Measurements from ENCODE around the gene AFF2. TPM values are rescaled to one million over a fixed set of nuclear protein-coding genes. Genes with fewer than 3 reads are reported as not detected.

AFF2 gene
- total RNA-seq, 3 donors from 2014 or later: 4.6 to 41.0 (median 5.7) TPM

DNA sequence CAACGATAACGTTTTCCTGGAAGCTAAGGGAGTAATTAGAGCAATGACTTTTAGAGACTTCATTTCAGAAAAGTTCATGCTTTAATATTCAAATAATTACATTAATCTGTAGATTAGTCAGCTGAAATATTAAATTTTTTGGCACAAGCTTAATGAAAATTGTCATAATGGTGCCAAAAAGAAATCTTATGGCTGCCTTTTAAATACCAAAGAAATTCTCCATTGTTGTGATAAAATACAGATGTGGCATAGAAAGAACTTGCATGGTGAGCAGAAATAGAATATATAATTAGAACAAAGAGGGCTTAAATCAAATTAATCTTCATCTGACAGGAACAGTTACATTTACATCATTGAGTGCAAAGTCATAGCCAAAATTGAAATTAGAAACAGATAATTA, 263.5 kb downstream of the AFF2 start:
- no peaks in the 10 kb centered on the region for H3K36me3 ChIP-seq
- no peak overlapping the region for H3K27ac ChIP-seq
- no peaks in the 10 kb centered on the region for H3K9me3 ChIP-seq
- intact Hi-C loops (cut with DNase I; ENCODE audit: low total_unique reads): no loop called here
- DNase-seq (ENCODE audit: low spot score in 2 of 2): no peak
- peaks cover 0 to 5% of the 10 kb centered on the region in 2 donors for H3K27me3 ChIP-seq
- TF ChIP-seq POLR2AphosphoS5 (IDR thresholded peaks at IDR 0.05) (no peak), POLR2A (IDR thresholded peaks at IDR 0.05) (no peak), CTCF (IDR thresholded peaks at IDR 0.05) (no peak)
- no peak overlapping the region for H3K4me3 ChIP-seq
- H3K4me1 ChIP-seq: no peaks in the 10 kb centered on the region

- Histone ChIP-seq H3K27me3 (peaks cover 0 to 11% of the 10 kb centered on the region in 2 donors), H3K4me3 (no peak overlapping the region), H3K27ac (no peak overlapping the region), H3K36me3 (no peaks in the 10 kb centered on the region), H3K4me1 (no peaks in the 10 kb centered on the region), H3K9me3 (no peaks in the 10 kb centered on the region)
- no peak for TF ChIP-seq POLR2A (IDR thresholded peaks at IDR 0.05)
- TF ChIP-seq CTCF (IDR thresholded peaks at IDR 0.05): no peak
- TF ChIP-seq POLR2AphosphoS5 (IDR thresholded peaks at IDR 0.05): no peak
- DNase-seq (ENCODE audit: low spot score in 2 of 2): no peak
- intact Hi-C loops (cut with DNase I; ENCODE audit: low total_unique reads): no loop called here
Observed at GRCh38 chrX:148768296-148768695, 267.9 kb downstream of the AFF2 start.

- TF ChIP-seq CTCF (IDR thresholded peaks at IDR 0.05): no peak
- no peak for TF ChIP-seq POLR2A (IDR thresholded peaks at IDR 0.05)
- no peak for TF ChIP-seq POLR2AphosphoS5 (IDR thresholded peaks at IDR 0.05)
- no peaks in the 10 kb centered on the region for H3K36me3 ChIP-seq
- H3K27me3 ChIP-seq: peaks cover 0 to 11% of the 10 kb centered on the region in 2 donors
- H3K4me1 ChIP-seq: no peaks in the 10 kb centered on the region
- H3K27ac ChIP-seq: no peak overlapping the region
- intact Hi-C loops (cut with DNase I; ENCODE audit: low total_unique reads): no loop called here
- DNase-seq (ENCODE audit: low spot score in 2 of 2): no peak
- H3K9me3 ChIP-seq: peaks cover 0 to 15% of the 10 kb centered on the region in 2 donors
- no peak overlapping the region for H3K4me3 ChIP-seq
Observed at GRCh38 chrX:148771440-148771839, 271.0 kb downstream of the AFF2 start.

DNA sequence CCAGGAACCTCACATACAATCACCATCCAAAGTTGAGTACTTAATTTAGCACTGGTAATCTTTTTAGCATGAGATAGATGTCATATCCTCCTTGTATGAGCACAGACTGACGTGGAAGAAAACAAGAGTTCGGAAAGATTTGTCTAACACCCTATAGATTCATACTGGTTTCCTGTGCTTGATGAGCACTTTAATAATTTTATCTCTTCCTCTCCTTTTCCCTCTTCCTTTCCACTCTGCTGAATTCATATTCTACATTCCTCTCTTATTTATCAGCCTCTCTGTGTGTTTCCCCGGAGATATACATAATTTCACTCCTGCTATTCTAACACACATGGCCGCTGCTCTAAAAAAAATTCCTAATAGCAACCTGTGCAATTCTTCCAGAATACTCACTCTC, 273.9 kb downstream of the AFF2 start:
- H3K27ac ChIP-seq: no peak overlapping the region
- no peaks in the 10 kb centered on the region for H3K4me1 ChIP-seq
- H3K9me3 ChIP-seq: peaks cover 6 to 41% of the 10 kb centered on the region in 2 donors
- intact Hi-C loops (cut with DNase I; ENCODE audit: low total_unique reads): no loop called here
- peaks cover 0 to 4% of the 10 kb centered on the region in 2 donors for H3K27me3 ChIP-seq
- no peak overlapping the region for H3K4me3 ChIP-seq
- TF ChIP-seq POLR2A (IDR thresholded peaks at IDR 0.05) (no peak), CTCF (IDR thresholded peaks at IDR 0.05) (no peak), POLR2AphosphoS5 (IDR thresholded peaks at IDR 0.05) (no peak)
- DNase-seq (ENCODE audit: low spot score in 2 of 2): no peak
- no peaks in the 10 kb centered on the region for H3K36me3 ChIP-seq

DNA sequence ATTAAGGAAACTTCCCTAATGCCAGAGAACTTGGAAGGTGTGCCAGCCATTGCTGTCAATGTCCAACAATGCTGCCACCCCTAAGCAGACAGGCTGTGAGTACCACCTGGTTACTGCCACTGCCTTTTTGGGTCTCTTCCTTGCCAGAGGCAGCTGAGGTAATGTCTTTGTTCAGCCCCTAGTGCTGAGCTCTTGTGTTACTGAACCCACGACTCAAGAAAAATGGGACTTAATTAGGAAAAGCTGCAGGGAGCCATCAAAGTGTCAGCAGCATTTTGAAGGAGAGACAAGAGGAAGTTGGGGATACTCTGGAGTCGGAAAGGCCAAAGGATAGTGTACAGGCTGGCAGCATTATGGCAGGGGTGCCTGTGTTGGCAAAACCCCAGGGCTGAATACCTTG, 283.7 kb downstream of the AFF2 start:
- H3K36me3 ChIP-seq: no peaks in the 10 kb centered on the region
- peaks cover 0 to 10% of the 10 kb centered on the region in 2 donors for H3K9me3 ChIP-seq
- TF ChIP-seq CTCF (IDR thresholded peaks at IDR 0.05) (no peak), POLR2AphosphoS5 (IDR thresholded peaks at IDR 0.05) (no peak)
- intact Hi-C loops (cut with DNase I; ENCODE audit: low total_unique reads): no loop called here
- H3K27ac ChIP-seq: no peak overlapping the region
- peaks cover 0 to 7% of the 10 kb centered on the region in 2 donors for H3K27me3 ChIP-seq
- no peaks in the 10 kb centered on the region for H3K4me1 ChIP-seq
- no peak for DNase-seq (ENCODE audit: low spot score in 2 of 2)
- no peak overlapping the region for H3K4me3 ChIP-seq
